ENCODE data around the gene ARPC1A. TPM values are rescaled to one million over a fixed set of nuclear protein-coding genes. Genes with fewer than 3 reads are reported as not detected.
"Not testable (repeated sequence)": the region's sequence is repeated elsewhere in the genome, so short reads cannot be mapped to it uniquely, and the experiment has no call there.

ARPC1A gene
- total RNA-seq, 8 experiments from 2014 or later = 82.9 to 171 (median 106) TPM

GRCh38 chr7:99374111-99375064 lies 48.7 kb downstream of the ARPC1A start, which contains the start of gene ARPC1B:
TSS of gene ARPC1B (plus strand) at chr7:99374730. CDS start at chr7:99385715, 10,985 bp downstream.
- 12 to 15% methylated on average over 3 to 9 of the region's 95 CpGs; no CpG with 5 or more reads in 8 of the 10 experiments for WGBS, 10 experiments
- in situ Hi-C loops (cut with MboI; ENCODE audit: low pct_unique_long_range_greater_than_20kb in 2 of 9, low sequenced_read_pairs in 9 of 9, unreplicated experiment in 9 of 9) = no loop called here

GRCh38 chr7:99375070-99375807 lies 49.5 kb downstream of the ARPC1A start:
- Histone ChIP-seq H3K27ac (no peak overlapping the region), H3K4me1 (replicated peaks in 1 of 2) (no peaks in the 10 kb centered on the region), H3K4me3 (peak overlapping the region; percentile 41 to 73 (median 47))
- ATAC-seq (replicated peaks in 6 of 8) = peak; percentile 33 to 85 (median 79)
- WGBS, 10 experiments = 40 to 66% (median 59%) methylated on average over 1 to 4 of the region's 58 CpGs; no CpG with 5 or more reads in 6 of the 10 experiments
- in situ Hi-C loops (cut with MboI; ENCODE audit: low pct_unique_long_range_greater_than_20kb in 2 of 9, low sequenced_read_pairs in 9 of 9, unreplicated experiment in 9 of 9) = no loop called here

More at GRCh38 chr7:99374111-99375064, 48.7 kb downstream of the ARPC1A start, which contains the start of gene ARPC1B:
- Histone ChIP-seq H3K27ac (no peak within 1 kb of the TSS), H3K4me3 (peak within 1 kb of the TSS; percentile 41 to 73 (median 47)), H3K4me1 (replicated peaks in 1 of 2) (no peaks in the 10 kb centered on the region)
- ATAC-seq (replicated peaks in 6 of 8) = peak; percentile 24 to 62 (median 51)

DNA sequence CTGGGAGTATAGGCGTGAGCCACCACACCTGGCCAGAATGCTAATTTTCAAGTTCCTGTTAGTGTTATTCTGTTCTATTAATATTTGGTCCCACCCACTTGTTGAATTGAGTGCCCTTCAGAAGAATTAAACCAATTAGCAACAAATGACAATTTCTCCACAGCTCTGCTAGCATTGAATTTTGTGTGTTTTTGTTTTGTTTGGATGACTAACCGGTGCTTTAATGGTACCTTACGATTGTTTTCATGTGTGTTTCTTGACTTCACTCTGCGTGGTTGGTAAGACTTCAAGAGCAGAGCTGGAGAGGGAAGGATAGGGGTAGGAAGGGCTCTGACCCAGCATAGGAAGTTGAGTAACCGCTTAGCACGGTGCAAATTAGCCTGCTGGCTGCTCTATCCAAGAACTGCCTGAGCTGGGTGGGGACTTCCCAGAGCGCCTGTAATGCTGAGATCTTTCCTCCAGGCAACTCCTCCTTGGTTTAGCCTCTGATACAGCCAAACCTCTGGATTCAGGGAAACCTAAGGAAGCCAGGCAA lies 53.4 kb downstream of the ARPC1A start:
- peak in 3 of 8 experiments; percentile 59 to 76 (median 66) for ATAC-seq (replicated peaks in 6 of 8)
- H3K27ac ChIP-seq = no peak overlapping the region
- in situ Hi-C loops (cut with MboI; ENCODE audit: low pct_unique_long_range_greater_than_20kb in 2 of 9, low sequenced_read_pairs in 9 of 9, unreplicated experiment in 9 of 9) = no loop called here
- 0 to 100% (median 78%) methylated on average over 1 to 5 of the region's 7 CpGs; no CpG with 5 or more reads in 3 of the 10 experiments for WGBS, 10 experiments
- no peaks in the 10 kb centered on the region for H3K4me1 ChIP-seq (replicated peaks in 1 of 2)
- no peak overlapping the region for H3K4me3 ChIP-seq

DNA sequence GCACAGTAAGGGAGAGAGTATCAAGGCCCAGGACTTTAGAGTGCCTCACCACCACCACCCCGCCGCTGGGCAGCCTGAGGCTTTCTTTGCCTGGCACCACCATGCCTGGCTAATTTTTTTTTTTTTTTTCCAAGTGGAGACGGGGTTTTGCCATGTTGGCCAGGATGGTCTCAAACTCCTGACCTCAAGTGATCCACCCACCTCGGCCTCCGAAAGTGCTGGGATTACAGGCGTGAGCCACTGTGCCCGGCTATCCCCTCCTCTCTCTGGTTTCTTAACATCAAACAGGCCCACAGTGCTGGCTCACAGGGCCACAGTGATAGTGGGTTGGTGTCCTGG lies 54.0 kb downstream of the ARPC1A start:
- H3K4me3 ChIP-seq; H3K4me1 ChIP-seq (replicated peaks in 1 of 2); H3K27ac ChIP-seq; in situ Hi-C loops (cut with MboI; ENCODE audit: low pct_unique_long_range_greater_than_20kb in 2 of 9, low sequenced_read_pairs in 9 of 9, unreplicated experiment in 9 of 9): not testable (repeated sequence)
- peak in 1 of 8 experiments; percentile 3 for ATAC-seq (replicated peaks in 6 of 8)
- 0 to 100% (median 92%) methylated on average over 1 to 2 of the region's 7 CpGs; no CpG with 5 or more reads in 4 of the 10 experiments for WGBS, 10 experiments

DNA sequence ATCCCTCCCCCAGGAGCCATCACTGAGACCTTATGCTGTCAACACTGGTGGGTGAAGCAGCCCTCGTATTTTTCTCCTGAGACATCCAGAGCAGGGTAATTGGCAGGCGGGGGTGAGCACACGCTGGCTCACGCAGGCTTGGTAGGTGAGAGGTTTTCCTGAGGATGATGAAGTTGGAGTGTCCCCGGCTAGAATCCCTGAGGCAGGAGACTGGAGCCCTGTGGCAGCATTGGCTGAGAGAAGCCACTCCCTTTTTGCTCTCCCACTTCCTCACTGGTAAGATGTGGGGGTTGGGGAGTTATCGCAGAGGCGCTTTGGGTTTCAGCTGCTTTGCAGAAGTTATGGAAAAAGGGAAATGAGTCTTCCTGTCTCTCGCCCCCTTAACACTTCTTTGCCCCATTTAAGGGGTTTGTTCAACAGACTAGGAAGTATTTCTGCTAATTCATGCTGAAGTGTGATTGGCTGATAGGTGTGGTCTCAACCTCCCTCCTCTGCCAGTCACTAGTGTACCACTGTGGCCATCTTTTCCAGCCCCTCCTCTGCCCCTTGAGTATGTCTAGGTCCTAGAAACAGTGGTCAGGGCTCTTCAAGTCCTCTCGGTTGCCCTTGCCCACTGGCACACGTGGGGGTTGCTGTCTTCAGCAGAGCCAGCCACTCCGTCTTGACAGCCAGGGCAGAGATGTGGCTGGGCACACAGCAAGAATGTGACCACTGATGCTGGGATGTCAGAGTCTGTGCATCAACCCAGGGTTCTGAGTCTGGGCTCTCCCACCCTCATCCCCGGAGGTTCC lies 54.5 kb downstream of the ARPC1A start:
- Histone ChIP-seq H3K27ac (no peak overlapping the region), H3K4me3 (no peak overlapping the region), H3K4me1 (replicated peaks in 1 of 2) (no peaks in the 10 kb centered on the region)
- ATAC-seq (replicated peaks in 6 of 8) = peak in 2 of 8 experiments; percentile 8 to 11
- WGBS, 10 experiments = 20 to 100% (median 91%) methylated on average over 1 to 4 of the region's 12 CpGs; no CpG with 5 or more reads in 4 of the 10 experiments
- in situ Hi-C loops (cut with MboI; ENCODE audit: low pct_unique_long_range_greater_than_20kb in 2 of 9, low sequenced_read_pairs in 9 of 9, unreplicated experiment in 9 of 9) = no loop called here

DNA sequence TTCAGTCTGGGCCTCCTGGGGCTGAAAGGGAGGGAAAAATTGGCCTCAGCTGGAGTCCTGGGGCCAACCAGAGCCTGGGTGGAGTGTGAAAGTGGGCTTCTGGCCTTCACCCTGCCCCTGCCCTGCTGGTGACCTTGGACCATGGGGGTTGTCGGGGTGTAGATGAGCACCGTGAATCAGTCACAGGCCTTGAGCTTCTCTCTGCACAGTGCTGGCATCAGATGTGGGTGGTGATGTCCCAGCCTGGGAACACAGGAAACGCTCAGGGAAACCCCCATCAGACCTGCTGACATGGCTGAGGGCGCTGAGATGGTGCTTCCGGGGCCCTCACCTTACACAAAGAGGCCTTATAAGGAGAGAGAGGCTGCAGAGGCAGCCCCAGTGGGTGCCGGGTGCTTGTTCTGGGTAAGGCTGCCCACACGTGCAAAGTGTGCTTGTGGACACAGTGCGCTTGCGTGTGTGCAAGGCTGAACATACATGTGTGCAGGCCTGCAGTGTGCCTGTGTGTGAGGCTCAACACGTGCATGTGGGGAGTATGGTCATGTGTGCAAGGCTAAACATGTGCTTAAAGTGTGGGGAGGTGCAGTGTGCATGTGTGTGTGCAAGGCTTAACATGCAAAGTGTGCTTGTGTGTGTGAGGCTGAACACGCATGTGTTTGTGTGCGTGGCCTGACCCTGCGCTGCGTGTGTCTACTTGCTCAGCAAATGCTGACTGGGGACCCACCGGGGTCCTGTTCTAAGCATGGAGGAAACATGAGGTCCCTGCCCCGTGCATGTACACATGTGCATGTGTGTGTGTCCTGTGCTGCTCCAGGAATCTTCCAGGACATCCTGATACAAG lies 55.3 kb downstream of the ARPC1A start:
- in situ Hi-C loops (cut with MboI; ENCODE audit: low pct_unique_long_range_greater_than_20kb in 2 of 9, low sequenced_read_pairs in 9 of 9, unreplicated experiment in 9 of 9) = no loop called here
- no peak overlapping the region for H3K27ac ChIP-seq
- 66 to 100% (median 78%) methylated on average over 1 to 8 of the region's 16 CpGs; no CpG with 5 or more reads in 4 of the 10 experiments for WGBS, 10 experiments

GRCh38 chr7:99381664-99382075 lies 56.0 kb downstream of the ARPC1A start:
- Histone ChIP-seq H3K27ac (no peak overlapping the region), H3K4me3 (no peak overlapping the region), H3K4me1 (replicated peaks in 1 of 2) (no peaks in the 10 kb centered on the region)
- in situ Hi-C loops (cut with MboI; ENCODE audit: low pct_unique_long_range_greater_than_20kb in 2 of 9, low sequenced_read_pairs in 9 of 9, unreplicated experiment in 9 of 9) = no loop called here
- 60 to 100% (median 100%) methylated on average over 1 to 3 of the region's 7 CpGs; no CpG with 5 or more reads in 7 of the 10 experiments for WGBS, 10 experiments
- peak in 2 of 8 experiments; percentile 7 to 13 for ATAC-seq (replicated peaks in 6 of 8)

More for the DNA sequence above, 55.3 kb downstream of the ARPC1A start:
- no peak overlapping the region for H3K4me3 ChIP-seq
- ATAC-seq (replicated peaks in 6 of 8) = peak in 4 of 8 experiments; percentile 0 to 19 (median 16)
- no peaks in the 10 kb centered on the region for H3K4me1 ChIP-seq (replicated peaks in 1 of 2)

DNA sequence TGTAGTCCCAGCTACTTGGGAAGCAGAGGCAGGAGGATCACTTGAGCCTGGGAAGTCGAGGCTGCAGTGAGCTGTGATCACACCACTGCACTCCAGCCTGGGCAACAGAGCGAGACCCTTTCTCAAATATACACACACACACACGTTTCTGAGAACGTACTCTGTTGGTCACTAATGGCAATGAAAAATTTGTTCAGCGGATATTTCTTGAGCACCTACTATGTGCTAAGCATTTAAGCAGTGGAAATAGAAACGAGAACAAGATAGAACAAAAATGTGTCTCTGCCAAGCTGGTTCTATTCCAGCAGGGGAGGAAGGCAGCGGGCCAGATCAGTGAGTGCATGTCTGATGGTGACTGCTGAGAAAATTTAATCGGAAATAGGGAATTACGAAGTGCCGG lies 57.5 kb downstream of the ARPC1A start:
- in situ Hi-C loops (cut with MboI; ENCODE audit: low pct_unique_long_range_greater_than_20kb in 2 of 9, low sequenced_read_pairs in 9 of 9, unreplicated experiment in 9 of 9) = no loop called here
- ATAC-seq (replicated peaks in 6 of 8) = no peak
- Histone ChIP-seq H3K4me1 (replicated peaks in 1 of 2) (no peaks in the 10 kb centered on the region), H3K4me3 (no peak overlapping the region), H3K27ac (no peak overlapping the region)
- 73 to 98% (median 85%) methylated on average over 1 to 5 of the region's 10 CpGs; no CpG with 5 or more reads in 1 of the 10 experiments for WGBS, 10 experiments

- in situ Hi-C loops (cut with MboI; ENCODE audit: low pct_unique_long_range_greater_than_20kb in 2 of 9, low sequenced_read_pairs in 9 of 9, unreplicated experiment in 9 of 9) = no loop called here
- H3K4me3 ChIP-seq = no peak overlapping the region
- no peak overlapping the region for H3K27ac ChIP-seq
- H3K4me1 ChIP-seq (replicated peaks in 1 of 2) = no peaks in the 10 kb centered on the region
- 75 to 97% (median 87%) methylated on average over 1 to 6 of the region's 13 CpGs; no CpG with 5 or more reads in 6 of the 10 experiments for WGBS, 10 experiments
- no peak for ATAC-seq (replicated peaks in 6 of 8)
Measured at GRCh38 chr7:99383791-99384370, 58.2 kb downstream of the ARPC1A start.

- in situ Hi-C loops (cut with MboI; ENCODE audit: low pct_unique_long_range_greater_than_20kb in 2 of 9, low sequenced_read_pairs in 9 of 9, unreplicated experiment in 9 of 9) = no loop called here
- H3K4me3 ChIP-seq = no peak overlapping the region
- H3K4me1 ChIP-seq (replicated peaks in 1 of 2) = no peaks in the 10 kb centered on the region
- no peak overlapping the region for H3K27ac ChIP-seq
- 83 to 100% (median 97%) methylated on average over 1 to 3 of the region's 4 CpGs; no CpG with 5 or more reads in 5 of the 10 experiments for WGBS, 10 experiments
- ATAC-seq (replicated peaks in 6 of 8) = no peak
Measured at GRCh38 chr7:99384523-99384922, 58.8 kb downstream of the ARPC1A start.

DNA sequence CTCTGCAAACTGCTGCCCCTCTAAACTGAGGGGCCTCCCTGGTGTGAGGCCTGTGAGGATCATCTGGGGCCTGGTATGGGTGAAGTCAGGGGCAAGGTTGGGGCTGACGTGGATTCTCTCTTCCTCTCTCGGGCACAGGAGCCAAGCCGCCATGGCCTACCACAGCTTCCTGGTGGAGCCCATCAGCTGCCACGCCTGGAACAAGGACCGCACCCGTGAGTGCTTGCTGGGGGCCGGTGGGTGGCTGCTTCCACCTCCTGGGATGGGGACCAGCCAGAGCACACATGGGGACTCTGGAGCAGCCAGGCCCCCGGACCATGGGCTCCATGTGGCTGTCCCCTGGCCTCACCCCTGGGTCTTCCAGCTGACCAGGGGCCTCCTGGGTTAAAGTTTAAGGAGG lies 59.9 kb downstream of the ARPC1A start:
- H3K4me1 ChIP-seq (replicated peaks in 1 of 2) = no peaks in the 10 kb centered on the region
- H3K4me3 ChIP-seq = no peak overlapping the region
- H3K27ac ChIP-seq = no peak overlapping the region
- ATAC-seq (replicated peaks in 6 of 8) = no peak
- WGBS, 10 experiments = 67% methylated on average over 1 of the region's 8 CpGs; no CpG with 5 or more reads in 9 of the 10 experiments
- in situ Hi-C loops (cut with MboI; ENCODE audit: low pct_unique_long_range_greater_than_20kb in 2 of 9, low sequenced_read_pairs in 9 of 9, unreplicated experiment in 9 of 9) = no loop called here
